Liver (tissue), 9 donors: ENCODE measurements around the gene PROS1. TPM values are rescaled to one million over a fixed set of nuclear protein-coding genes. Genes with fewer than 3 reads are reported as not detected.
A peak's percentile ranks its signal among the peaks of the same experiment; 100 is the strongest.

Experiments used
- DNase-seq: peaks from one replicate; pipeline ENCODE4 v3.0.0-alpha.2; 2017; ENCODE audit warnings: low spot score
- H3K27ac ChIP-seq, 2 donors: one replicate each; pipeline ENCODE4 v1.7.0; 2013; ENCODE audit warnings: inconsistent platforms in 2 of 2, low read length in 2 of 2, control low read depth in 1 of 2, low read depth in 1 of 2, mild to moderate bottlenecking in 1 of 2
- H3K27me3 ChIP-seq, 4 donors: one replicate each; pipeline versions ENCODE4 v1.6.1 to v1.7.0; 2013; ENCODE audit warnings: low read length in 3 of 4, inconsistent platforms in 1 of 4, mild to moderate bottlenecking in 1 of 4, moderate library complexity in 1 of 4; ENCODE audit not compliant: control insufficient read depth in 4 of 4, insufficient read depth in 4 of 4
- H3K36me3 ChIP-seq, 4 donors: one replicate each; pipeline versions ENCODE4 v1.6.1 to v1.7.0; 2013; ENCODE audit warnings: low read length in 3 of 4, mild to moderate bottlenecking in 3 of 4, low read depth in 1 of 4, moderate library complexity in 1 of 4; ENCODE audit not compliant: control insufficient read depth in 4 of 4, insufficient read depth in 3 of 4
- H3K4me1 ChIP-seq, 4 donors: one replicate each; pipeline versions ENCODE4 v1.6.1 to v1.7.0; 2013; ENCODE audit warnings: low read length in 3 of 4, mild to moderate bottlenecking in 3 of 4, moderate library complexity in 1 of 4; ENCODE audit not compliant: control insufficient read depth in 4 of 4, insufficient read depth in 4 of 4
- H3K4me3 ChIP-seq, 3 donors: one replicate each; pipeline versions ENCODE4 v1.6.1 to v1.7.0; 2013; ENCODE audit warnings: low read length in 3 of 3, control low read depth in 1 of 3, low read depth in 1 of 3, mild to moderate bottlenecking in 1 of 3
- H3K9ac ChIP-seq, 2 donors: one replicate each; pipeline ENCODE4 v1.7.0; 2013; ENCODE audit warnings: low read length in 2 of 2, mild to moderate bottlenecking in 2 of 2, moderate library complexity in 2 of 2, control low read depth in 1 of 2, low read depth in 1 of 2
- H3K9me3 ChIP-seq, 4 donors: one replicate each; pipeline versions ENCODE4 v1.6.1 to v1.7.0; 2013; ENCODE audit warnings: low read length in 3 of 4; ENCODE audit not compliant: control insufficient read depth in 4 of 4
- EGR1 ChIP-seq, 2 donors: IDR thresholded peaks; 2 replicates each; pipeline ENCODE4 v1.6.1; 2016 to 2018; ENCODE audit warnings: antibody characterized with exemption in 2 of 2, low read depth in 2 of 2
- FOXA1 ChIP-seq: IDR thresholded peaks from 2 replicates; pipeline ENCODE4 v1.6.1; 2016; ENCODE audit warnings: antibody characterized with exemption
- FOXA2 ChIP-seq: IDR thresholded peaks from 2 replicates; pipeline ENCODE4 v1.6.1; 2016; ENCODE audit warnings: antibody characterized with exemption
- GABPA ChIP-seq, 2 donors: IDR thresholded peaks in 1 of 2; conservative IDR thresholded peaks in 1 of 2; 2 replicates each; pipeline ENCODE4 v1.6.1; 2016; ENCODE audit warnings: antibody characterized with exemption in 2 of 2, mild to moderate bottlenecking in 1 of 2, moderate library complexity in 1 of 2
- HNF4A ChIP-seq, 2 donors: conservative IDR thresholded peaks; 2 replicates each; pipeline ENCODE4 v1.6.1; 2016; ENCODE audit warnings: antibody characterized with exemption in 2 of 2, mild to moderate bottlenecking in 2 of 2
- HNF4G ChIP-seq: IDR thresholded peaks from 2 replicates; pipeline ENCODE4 v1.6.1; 2016; ENCODE audit warnings: antibody characterized with exemption
- JUND ChIP-seq, 2 donors: IDR thresholded peaks; 2 replicates each; pipeline ENCODE4 v1.6.1; 2016; ENCODE audit warnings: antibody characterized with exemption in 2 of 2
- MAX ChIP-seq: IDR thresholded peaks from 2 replicates; pipeline ENCODE4 v1.6.1; 2016; ENCODE audit warnings: antibody characterized with exemption
- NR2F2 ChIP-seq: IDR thresholded peaks from 2 replicates; pipeline ENCODE4 v1.6.1; 2016; ENCODE audit warnings: antibody characterized with exemption
- RAD21 ChIP-seq, 2 donors: IDR thresholded peaks; 2 replicates each; pipeline ENCODE4 v1.6.1; 2016; ENCODE audit warnings: antibody characterized with exemption in 2 of 2, mild to moderate bottlenecking in 2 of 2
- REST ChIP-seq: IDR thresholded peaks from 2 replicates; pipeline ENCODE4 v1.6.1; 2016; ENCODE audit warnings: antibody characterized with exemption, mild to moderate bottlenecking
- RXRA ChIP-seq, 2 donors: IDR thresholded peaks; 2 replicates each; pipeline ENCODE4 v1.6.1; 2017 to 2018; ENCODE audit warnings: antibody characterized with exemption in 2 of 2, mild to moderate bottlenecking in 1 of 2
- SP1 ChIP-seq: IDR thresholded peaks from 2 replicates; pipeline ENCODE4 v1.6.1; 2018; ENCODE audit warnings: antibody characterized with exemption, mild to moderate bottlenecking
- TAF1 ChIP-seq: conservative IDR thresholded peaks from 2 replicates; pipeline ENCODE4 v1.6.1; 2016; ENCODE audit warnings: antibody characterized with exemption, mild to moderate bottlenecking
- YY1 ChIP-seq: IDR thresholded peaks from 2 replicates; pipeline ENCODE4 v1.6.1; 2016; ENCODE audit warnings: antibody characterized with exemption, mild to moderate bottlenecking
- WGBS: extraction: QIAGEN DNeasy Blood & Tissue Kit; methylation state at CpG from one replicate; pipeline ENCODE4 v1.1.7; 2013; 5-methylcytosine and 5-hydroxymethylcytosine counted together
- polyA plus RNA-seq, 2 donors: library from polyadenylated mRNA; stranded (reverse) in 1 of 2; unstranded in 1 of 2; fragments of 200-250 nt in 1 of 2; fragments of >200 nt in 1 of 2; fragmentation: Nextera tagmentation in 1 of 2; extraction: Ambion mirVana in 1 of 2; gene quantifications; one replicate each; pipeline versions ENCODE4 v1.2.1 to v1.2.3, GENCODE V29; 2013 to 2015
- total RNA-seq, 2 donors: library from RNA; depleted of rRNA; stranded (reverse); fragments of >200 nt; gene quantifications; one replicate each; pipeline ENCODE4 v1.2.3, GENCODE V29; 2014
- TF ChIP-seq, protein P1 (sequence below): fragments of 150-350 bp; IDR thresholded peaks from 2 replicates; pipeline ENCODE4 v1.5.1; 2017; ENCODE audit warnings: improper control_type of control experiment, low read depth, low read length; ENCODE audit not compliant: missing input control
- TF ChIP-seq, protein P2 (sequence below): IDR thresholded peaks from 2 replicates; pipeline ENCODE4 v1.6.1; 2016; ENCODE audit warnings: antibody characterized with exemption
- TF ChIP-seq, protein P3 (sequence below): IDR thresholded peaks from 2 replicates; pipeline ENCODE4 v1.6.1; 2016; ENCODE audit warnings: antibody characterized with exemption
- donor health status: healthy.
- donor health status: healthy.
- donor health status: healthy.
- donor health status: healthy.
- donor health status: healthy.

PROS1 gene
- total and polyA plus RNA-seq, 4 donors = 88.9 to 252 (median 143) TPM

- TF ChIP-seq REST = no peak
- TF ChIP-seq MAX = no peak
- TF ChIP-seq FOXA1 = no peak
- no peak for TF ChIP-seq EGR1 (IDR thresholded peaks at IDR 0.05; ENCODE audit: low read depth in 2 of 2)
- no peak for TF ChIP-seq HNF4G
- peak; percentile 94 to 95 for TF ChIP-seq RAD21 (IDR thresholded peaks at IDR 0.05)
- TF ChIP-seq FOXA2 = no peak
- TF ChIP-seq GABPA (IDR thresholded peaks at IDR 0.05 in 1 of 2, conservative IDR thresholded peaks at IDR 0.05 in 1 of 2) = no peak
- TF ChIP-seq, protein P1, sequence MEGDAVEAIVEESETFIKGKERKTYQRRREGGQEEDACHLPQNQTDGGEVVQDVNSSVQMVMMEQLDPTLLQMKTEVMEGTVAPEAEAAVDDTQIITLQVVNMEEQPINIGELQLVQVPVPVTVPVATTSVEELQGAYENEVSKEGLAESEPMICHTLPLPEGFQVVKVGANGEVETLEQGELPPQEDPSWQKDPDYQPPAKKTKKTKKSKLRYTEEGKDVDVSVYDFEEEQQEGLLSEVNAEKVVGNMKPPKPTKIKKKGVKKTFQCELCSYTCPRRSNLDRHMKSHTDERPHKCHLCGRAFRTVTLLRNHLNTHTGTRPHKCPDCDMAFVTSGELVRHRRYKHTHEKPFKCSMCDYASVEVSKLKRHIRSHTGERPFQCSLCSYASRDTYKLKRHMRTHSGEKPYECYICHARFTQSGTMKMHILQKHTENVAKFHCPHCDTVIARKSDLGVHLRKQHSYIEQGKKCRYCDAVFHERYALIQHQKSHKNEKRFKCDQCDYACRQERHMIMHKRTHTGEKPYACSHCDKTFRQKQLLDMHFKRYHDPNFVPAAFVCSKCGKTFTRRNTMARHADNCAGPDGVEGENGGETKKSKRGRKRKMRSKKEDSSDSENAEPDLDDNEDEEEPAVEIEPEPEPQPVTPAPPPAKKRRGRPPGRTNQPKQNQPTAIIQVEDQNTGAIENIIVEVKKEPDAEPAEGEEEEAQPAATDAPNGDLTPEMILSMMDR = peak; percentile 72
- TF ChIP-seq SP1 = peak; percentile 45
- peak; percentile 8 for TF ChIP-seq YY1
- peak; percentile 22 to 44 for TF ChIP-seq HNF4A (conservative IDR thresholded peaks at IDR 0.05)
- TF ChIP-seq NR2F2 = no peak
- TF ChIP-seq, protein P2, sequence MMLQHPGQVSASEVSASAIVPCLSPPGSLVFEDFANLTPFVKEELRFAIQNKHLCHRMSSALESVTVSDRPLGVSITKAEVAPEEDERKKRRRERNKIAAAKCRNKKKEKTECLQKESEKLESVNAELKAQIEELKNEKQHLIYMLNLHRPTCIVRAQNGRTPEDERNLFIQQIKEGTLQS = no peak
- TF ChIP-seq, protein P3, sequence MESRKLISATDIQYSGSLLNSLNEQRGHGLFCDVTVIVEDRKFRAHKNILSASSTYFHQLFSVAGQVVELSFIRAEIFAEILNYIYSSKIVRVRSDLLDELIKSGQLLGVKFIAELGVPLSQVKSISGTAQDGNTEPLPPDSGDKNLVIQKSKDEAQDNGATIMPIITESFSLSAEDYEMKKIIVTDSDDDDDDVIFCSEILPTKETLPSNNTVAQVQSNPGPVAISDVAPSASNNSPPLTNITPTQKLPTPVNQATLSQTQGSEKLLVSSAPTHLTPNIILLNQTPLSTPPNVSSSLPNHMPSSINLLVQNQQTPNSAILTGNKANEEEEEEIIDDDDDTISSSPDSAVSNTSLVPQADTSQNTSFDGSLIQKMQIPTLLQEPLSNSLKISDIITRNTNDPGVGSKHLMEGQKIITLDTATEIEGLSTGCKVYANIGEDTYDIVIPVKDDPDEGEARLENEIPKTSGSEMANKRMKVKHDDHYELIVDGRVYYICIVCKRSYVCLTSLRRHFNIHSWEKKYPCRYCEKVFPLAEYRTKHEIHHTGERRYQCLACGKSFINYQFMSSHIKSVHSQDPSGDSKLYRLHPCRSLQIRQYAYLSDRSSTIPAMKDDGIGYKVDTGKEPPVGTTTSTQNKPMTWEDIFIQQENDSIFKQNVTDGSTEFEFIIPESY = no peak
- TF ChIP-seq JUND (IDR thresholded peaks at IDR 0.05) = no peak
- no peak for TF ChIP-seq TAF1
- TF ChIP-seq RXRA (IDR thresholded peaks at IDR 0.05) = no peak
- H3K27ac ChIP-seq = no peak overlapping the region
- no peaks in the 10 kb centered on the region for H3K36me3 ChIP-seq
- under 1% methylated on average over 4 of the region's 4 CpGs for WGBS
- no peaks in the 10 kb centered on the region for H3K9me3 ChIP-seq
- peak overlapping the region; percentile 52 to 76 for H3K9ac ChIP-seq
- H3K27me3 ChIP-seq = no peaks in the 10 kb centered on the region
- H3K4me1 ChIP-seq = peaks cover 0 to 11% (median 5%) of the 10 kb centered on the region in 4 donors
- DNase-seq = no peak
- peak overlapping the region in 2 of 3 donors; percentile 28 to 48 for H3K4me3 ChIP-seq
These were observed 30.7 kb upstream of the PROS1 start for GRCh38 chr3:94004301-94004910.
